Measurements from ENCODE around the gene GOSR1. TPM values are rescaled to one million over a fixed set of nuclear protein-coding genes. Genes with fewer than 3 reads are reported as not detected.

GOSR1 gene
- total RNA-seq, 1 experiment from 2014 or later, result 47.1 TPM

DNA sequence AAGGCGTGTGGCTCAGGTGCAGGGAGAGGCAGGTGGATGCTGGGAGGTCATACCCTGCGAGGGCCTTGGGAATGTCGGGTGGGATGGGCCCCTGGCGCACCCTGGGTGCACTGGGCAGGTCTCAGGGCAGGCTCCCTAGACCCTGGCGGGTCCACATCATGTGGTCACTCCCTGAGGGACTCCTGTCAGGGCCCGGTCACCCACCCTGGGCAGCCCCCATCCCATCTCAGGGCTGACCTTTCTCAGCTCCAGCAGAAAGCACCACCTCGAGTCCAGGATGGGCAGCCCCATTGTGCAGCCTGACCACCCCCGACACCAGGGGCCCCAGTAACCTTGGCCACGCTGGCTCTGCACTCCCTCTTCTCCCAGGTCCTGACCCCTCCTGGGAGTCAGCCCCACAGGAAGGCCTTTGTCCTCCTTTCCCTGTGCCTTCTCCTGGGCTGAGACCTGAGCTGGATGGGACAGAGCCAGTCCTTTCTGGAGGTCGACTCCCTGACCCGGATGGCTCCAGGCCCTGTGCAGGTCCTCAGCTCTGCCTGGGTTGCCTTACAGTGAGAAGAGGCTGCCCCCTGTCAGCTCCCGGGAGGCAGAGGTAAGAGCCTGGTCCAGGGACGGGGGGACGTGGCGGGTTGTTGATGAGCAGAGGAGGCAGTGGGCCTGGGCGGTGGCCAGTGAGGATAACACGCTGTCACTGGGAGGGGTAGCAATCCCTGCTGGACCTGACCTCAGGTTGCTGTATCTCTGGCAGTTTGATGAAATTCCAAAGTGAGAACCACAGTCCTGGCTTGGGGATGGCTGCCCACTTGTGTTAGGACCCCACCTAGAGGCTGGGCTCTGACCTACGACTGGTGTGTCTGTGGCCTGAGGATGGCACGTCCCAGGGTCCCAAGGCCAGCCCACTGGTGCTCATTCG lies 77.9 kb downstream of the GOSR1 start:
- H3K27ac Mint-ChIP-seq (ENCODE audit: unreplicated experiment), result no peak overlapping the region
- H3K4me3 Mint-ChIP-seq (ENCODE audit: low read depth, unreplicated experiment), result no peak overlapping the region
- intact Hi-C loops (cut with micrococcal nuclease; ENCODE audit: unreplicated experiment), result no loop called here
- no peaks in the 10 kb centered on the region for H3K27me3 Mint-ChIP-seq (ENCODE audit: unreplicated experiment)
- H3K9me3 Mint-ChIP-seq (ENCODE audit: low read depth, unreplicated experiment), result no peaks in the 10 kb centered on the region
- BruUV-seq (replicated peaks), result no TSS peak
- peak; percentile 29 for DNase-seq
- no peaks in the 10 kb centered on the region for H3K36me3 Mint-ChIP-seq (ENCODE audit: insufficient read depth, unreplicated experiment)
- peaks cover 10% of the 10 kb centered on the region for H3K4me1 Mint-ChIP-seq (ENCODE audit: low read depth, unreplicated experiment)
- CTCF ChIA-PET, result no interaction called here
- TF ChIP-seq, protein P1, sequence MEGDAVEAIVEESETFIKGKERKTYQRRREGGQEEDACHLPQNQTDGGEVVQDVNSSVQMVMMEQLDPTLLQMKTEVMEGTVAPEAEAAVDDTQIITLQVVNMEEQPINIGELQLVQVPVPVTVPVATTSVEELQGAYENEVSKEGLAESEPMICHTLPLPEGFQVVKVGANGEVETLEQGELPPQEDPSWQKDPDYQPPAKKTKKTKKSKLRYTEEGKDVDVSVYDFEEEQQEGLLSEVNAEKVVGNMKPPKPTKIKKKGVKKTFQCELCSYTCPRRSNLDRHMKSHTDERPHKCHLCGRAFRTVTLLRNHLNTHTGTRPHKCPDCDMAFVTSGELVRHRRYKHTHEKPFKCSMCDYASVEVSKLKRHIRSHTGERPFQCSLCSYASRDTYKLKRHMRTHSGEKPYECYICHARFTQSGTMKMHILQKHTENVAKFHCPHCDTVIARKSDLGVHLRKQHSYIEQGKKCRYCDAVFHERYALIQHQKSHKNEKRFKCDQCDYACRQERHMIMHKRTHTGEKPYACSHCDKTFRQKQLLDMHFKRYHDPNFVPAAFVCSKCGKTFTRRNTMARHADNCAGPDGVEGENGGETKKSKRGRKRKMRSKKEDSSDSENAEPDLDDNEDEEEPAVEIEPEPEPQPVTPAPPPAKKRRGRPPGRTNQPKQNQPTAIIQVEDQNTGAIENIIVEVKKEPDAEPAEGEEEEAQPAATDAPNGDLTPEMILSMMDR (IDR thresholded peaks at IDR 0.05; ENCODE audit: unreplicated experiment), result peak; percentile 31

DNA sequence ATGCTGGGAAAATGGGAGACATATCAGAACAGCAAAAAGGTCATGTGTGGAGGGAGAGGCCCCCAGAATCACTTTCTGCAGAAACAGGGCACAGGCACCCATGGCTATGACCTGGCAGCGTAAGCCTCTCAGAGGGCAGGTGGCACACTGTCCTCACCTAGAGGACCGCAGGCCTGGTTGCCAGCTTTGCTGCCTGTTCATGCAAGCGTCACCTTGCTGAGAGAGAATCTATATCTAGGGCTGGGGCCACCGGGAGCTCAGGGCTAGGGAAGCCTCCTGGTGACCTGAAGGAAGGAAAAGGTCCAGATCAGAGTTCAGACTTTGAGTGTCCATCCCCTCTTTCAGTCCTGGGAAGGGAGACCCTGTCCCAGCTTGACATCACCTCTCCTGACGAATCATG lies 78.7 kb downstream of the GOSR1 start:
- CTCF ChIA-PET, result no interaction called here
- Mint-ChIP-seq H3K27ac (ENCODE audit: unreplicated experiment) (no peak overlapping the region), H3K9me3 (ENCODE audit: low read depth, unreplicated experiment) (no peaks in the 10 kb centered on the region), H3K4me1 (ENCODE audit: low read depth, unreplicated experiment) (peaks cover 1% of the 10 kb centered on the region), H3K4me3 (ENCODE audit: low read depth, unreplicated experiment) (no peak overlapping the region), H3K36me3 (ENCODE audit: insufficient read depth, unreplicated experiment) (no peaks in the 10 kb centered on the region), H3K27me3 (ENCODE audit: unreplicated experiment) (no peaks in the 10 kb centered on the region)
- no TSS peak for BruUV-seq (replicated peaks)
- TF ChIP-seq, protein P1 (IDR thresholded peaks at IDR 0.05; ENCODE audit: unreplicated experiment), result no peak
- DNase-seq, result no peak
- intact Hi-C loops (cut with micrococcal nuclease; ENCODE audit: unreplicated experiment), result no loop called here

DNA sequence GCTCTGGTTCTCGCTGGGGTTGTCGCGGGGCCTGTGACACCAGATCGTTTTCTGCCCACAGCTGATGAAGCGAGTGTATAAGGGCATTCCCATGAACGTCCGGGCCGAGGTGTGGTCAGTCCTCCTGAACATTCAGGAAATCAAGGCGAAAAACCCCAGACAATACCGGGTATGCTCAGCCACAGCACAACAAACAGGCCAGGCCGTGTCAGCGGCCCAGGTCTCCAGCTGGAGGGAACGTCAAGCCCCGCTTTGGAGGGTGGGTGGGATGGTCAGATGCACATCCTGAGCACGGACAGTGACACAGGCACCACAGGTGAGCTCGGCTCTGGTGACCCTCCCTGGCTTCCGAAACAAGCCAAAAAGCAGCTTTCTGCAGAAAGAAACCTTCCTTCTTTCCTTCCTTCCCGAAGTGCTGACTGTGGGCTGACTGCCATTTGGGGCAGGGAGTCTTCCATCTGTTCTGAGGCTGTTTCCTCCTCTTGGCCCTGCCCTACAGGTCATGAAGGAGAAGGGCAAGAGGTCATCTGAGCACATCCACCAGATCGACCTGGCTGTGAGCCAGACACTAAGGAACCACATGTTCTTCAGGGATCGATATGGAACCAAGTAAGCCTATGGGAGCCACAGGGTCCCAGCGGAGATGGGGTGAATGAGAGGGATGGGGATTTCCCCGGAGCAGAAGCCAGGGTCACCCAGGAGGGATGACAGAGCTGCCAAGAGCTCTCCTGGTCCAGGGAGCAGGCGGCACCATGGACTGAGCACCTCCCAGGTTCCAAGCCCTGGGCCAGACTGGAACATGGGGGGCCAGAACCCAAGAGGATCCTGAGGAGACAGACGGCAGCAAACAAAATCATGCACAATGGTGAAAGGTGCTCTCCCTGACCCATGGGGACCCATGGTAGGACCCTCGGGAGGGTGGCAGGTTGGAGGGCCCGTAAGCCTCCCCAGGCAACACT lies 79.4 kb downstream of the GOSR1 start:
- Mint-ChIP-seq H3K27me3 (ENCODE audit: unreplicated experiment) (no peaks in the 10 kb centered on the region), H3K4me1 (ENCODE audit: low read depth, unreplicated experiment) (no peaks in the 10 kb centered on the region), H3K36me3 (ENCODE audit: insufficient read depth, unreplicated experiment) (no peaks in the 10 kb centered on the region), H3K27ac (ENCODE audit: unreplicated experiment) (no peak overlapping the region), H3K9me3 (ENCODE audit: low read depth, unreplicated experiment) (no peaks in the 10 kb centered on the region), H3K4me3 (ENCODE audit: low read depth, unreplicated experiment) (no peak overlapping the region)
- CTCF ChIA-PET, result no interaction called here
- no peak for DNase-seq
- intact Hi-C loops (cut with micrococcal nuclease; ENCODE audit: unreplicated experiment), result no loop called here
- TF ChIP-seq, protein P1 (IDR thresholded peaks at IDR 0.05; ENCODE audit: unreplicated experiment), result no peak
- BruUV-seq (replicated peaks), result no TSS peak

DNA sequence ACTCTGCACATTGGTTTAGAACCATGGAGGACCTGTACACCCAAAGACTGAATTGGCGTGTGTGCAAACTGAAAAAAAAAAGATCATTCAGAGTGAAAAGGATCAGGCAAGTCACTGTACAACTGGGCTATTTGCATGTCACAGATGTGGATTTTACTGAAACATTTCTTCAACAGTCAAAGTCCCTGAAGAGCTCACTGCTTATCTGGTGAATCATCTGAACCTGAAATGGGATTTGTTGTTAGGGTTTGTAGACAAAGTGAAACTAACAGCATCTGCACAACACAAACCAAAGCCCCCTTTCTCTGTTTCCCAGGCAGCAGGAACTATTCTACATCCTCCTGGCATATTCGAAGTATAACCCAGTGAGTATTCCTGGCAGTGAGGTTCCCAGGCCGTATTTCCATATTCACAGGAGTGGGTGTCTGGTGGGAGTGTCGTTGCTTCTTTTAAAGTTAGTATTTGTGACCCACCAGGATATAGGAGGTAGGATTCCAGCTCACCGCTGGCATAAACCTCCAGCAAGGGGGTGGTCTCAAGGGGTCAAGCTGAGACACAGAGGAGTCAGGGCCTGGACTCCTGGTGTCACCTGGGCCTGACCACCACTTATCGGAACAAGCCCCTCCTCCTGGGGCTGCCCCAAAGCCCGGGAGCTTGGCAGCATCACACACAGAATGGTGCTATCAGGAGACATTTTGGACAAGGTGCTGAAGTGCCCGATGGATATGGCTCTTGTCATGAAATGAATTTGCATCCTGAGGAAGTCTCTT lies 80.9 kb downstream of the GOSR1 start:
- TF ChIP-seq, protein P1 (IDR thresholded peaks at IDR 0.05; ENCODE audit: unreplicated experiment), result no peak
- H3K36me3 Mint-ChIP-seq (ENCODE audit: insufficient read depth, unreplicated experiment), result no peaks in the 10 kb centered on the region
- CTCF ChIA-PET, result no interaction called here
- no peaks in the 10 kb centered on the region for H3K9me3 Mint-ChIP-seq (ENCODE audit: low read depth, unreplicated experiment)
- DNase-seq, result no peak
- peaks cover 5% of the 10 kb centered on the region for H3K27me3 Mint-ChIP-seq (ENCODE audit: unreplicated experiment)
- no peak overlapping the region for H3K27ac Mint-ChIP-seq (ENCODE audit: unreplicated experiment)
- no peak overlapping the region for H3K4me3 Mint-ChIP-seq (ENCODE audit: low read depth, unreplicated experiment)
- BruUV-seq (replicated peaks), result no TSS peak
- intact Hi-C loops (cut with micrococcal nuclease; ENCODE audit: unreplicated experiment), result no loop called here
- no peaks in the 10 kb centered on the region for H3K4me1 Mint-ChIP-seq (ENCODE audit: low read depth, unreplicated experiment)
